NCI-H82 treated with DMSO at 0.1 percent for 48 hours (cell line): ENCODE data around the gene VMP1.
"Not testable (repeated sequence)": the region's sequence is repeated elsewhere in the genome, so short reads cannot be mapped to it uniquely, and the experiment has no call there.

Experiments
- DNase-seq: peaks from one replicate; lab custom pipeline; 2025; ENCODE audit not compliant: unreplicated experiment; lab: John Stamatoyannopoulos, UW

The VMP1 gene

GRCh38 chr17:59776577-59776976 is 69.1 kb downstream of the VMP1 start:
- no peak for DNase-seq

- no peak for DNase-seq
Measured at GRCh38 chr17:59777033-59777432, 69.6 kb downstream of the VMP1 start.

DNA sequence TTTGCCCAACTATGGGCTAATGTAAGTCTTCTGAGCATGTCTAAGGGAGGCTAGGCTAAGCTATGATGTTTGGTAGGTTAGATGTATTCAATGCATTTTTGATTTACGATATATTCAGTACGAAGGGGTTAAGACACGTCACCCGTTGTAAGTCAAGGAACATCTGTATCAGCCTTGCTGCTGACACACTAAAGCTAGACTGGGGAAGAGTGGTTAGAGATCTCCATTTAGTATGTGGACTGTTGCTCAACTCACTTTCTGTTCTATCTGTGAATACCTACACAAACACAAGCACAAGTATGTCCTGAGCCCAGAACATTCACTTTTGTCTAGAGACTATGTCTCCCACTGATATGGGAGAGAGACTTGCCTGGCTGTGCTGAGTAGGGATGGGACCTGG is 71.5 kb downstream of the VMP1 start:
- no peak for DNase-seq

- no peak for DNase-seq
Measured at GRCh38 chr17:59779521-59779920, 72.1 kb downstream of the VMP1 start.

DNA sequence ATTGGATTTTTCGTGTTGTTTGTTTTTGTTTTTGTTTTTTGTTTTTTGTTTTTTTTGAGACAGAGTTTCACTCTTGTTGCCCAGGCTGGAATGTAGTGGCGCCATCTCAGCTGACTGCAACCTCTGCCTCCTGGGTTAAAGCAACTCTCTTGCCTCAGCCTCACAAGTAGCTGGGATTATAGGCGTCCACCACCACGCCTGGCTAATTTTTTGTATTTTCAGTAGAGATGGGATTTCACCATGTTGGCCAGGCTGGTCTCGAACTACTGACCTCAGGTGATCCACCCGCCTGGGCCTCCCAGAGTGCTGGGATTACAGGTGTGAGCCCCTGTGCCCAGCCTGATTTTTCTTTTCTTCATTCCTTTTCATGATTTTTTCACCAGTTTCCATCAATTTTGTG is 73.1 kb downstream of the VMP1 start:
- DNase-seq = not testable (repeated sequence)

- DNase-seq = no peak
Measured at GRCh38 chr17:59783221-59784047, 76.0 kb downstream of the VMP1 start.

GRCh38 chr17:59785091-59785799 is 77.8 kb downstream of the VMP1 start:
- DNase-seq = no peak

GRCh38 chr17:59786213-59786535 is 78.7 kb downstream of the VMP1 start:
- DNase-seq = no peak

DNA sequence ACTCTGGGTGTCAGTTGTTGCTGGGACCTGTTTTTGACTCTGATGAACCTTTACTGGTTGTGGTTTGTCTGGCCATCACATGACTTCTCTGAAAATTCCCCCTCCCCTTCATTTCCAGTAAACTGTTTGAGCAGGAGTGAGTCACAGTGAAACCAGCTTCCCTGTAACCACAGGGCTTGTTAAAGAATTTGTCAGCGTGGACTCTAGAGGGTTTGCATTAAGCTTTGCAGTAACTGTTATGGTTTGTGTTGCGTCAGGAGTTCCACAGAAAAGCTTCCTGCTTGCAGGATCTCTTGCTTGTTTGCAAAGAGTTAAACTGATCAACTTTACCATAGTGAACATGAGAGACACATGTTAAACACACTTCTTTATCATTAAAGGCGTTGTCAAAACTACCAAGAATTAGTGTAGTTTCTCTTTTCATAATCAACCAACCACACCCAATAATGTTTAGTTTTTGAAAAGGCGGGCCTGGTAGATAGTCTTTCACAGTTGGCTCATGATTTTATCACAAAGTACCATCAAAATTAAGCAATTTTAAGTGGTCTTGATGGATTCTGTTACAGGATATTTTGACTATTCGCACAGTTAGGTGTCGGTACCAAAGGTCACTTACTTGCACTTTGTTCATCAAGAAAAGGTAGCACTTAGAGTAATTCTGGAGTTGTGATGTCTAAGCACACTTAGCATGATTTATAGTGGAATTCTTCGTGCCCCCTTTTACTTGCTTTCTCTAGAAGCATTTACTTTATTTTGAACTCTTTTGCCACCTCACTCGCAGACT is 79.3 kb downstream of the VMP1 start:
- no peak for DNase-seq

GRCh38 chr17:59789849-59790248 is 82.4 kb downstream of the VMP1 start:
- not testable (repeated sequence) for DNase-seq

- not testable (repeated sequence) for DNase-seq
Measured at GRCh38 chr17:59790418-59790817, 83.0 kb downstream of the VMP1 start.

DNA sequence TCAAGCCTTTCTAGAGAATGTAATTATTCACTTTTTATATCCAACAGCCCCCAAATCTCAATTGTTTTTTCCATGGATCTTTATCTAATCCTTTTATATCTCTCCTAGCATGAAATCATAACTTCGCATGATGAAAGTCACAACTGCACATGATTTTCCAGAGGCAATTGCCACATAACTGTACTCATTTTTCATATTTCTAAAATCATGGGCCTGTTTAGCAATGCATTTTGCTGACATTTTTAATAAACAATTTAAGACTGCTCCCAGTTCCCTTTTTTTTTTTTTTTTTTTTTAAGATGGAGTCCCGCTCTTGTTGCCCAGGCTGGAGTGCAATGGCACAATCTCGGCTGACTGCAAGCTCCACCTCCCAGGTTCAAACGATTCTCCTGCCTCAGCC is 83.5 kb downstream of the VMP1 start:
- no peak for DNase-seq

- no peak for DNase-seq
Measured at GRCh38 chr17:59791603-59792457, 84.4 kb downstream of the VMP1 start.

DNA sequence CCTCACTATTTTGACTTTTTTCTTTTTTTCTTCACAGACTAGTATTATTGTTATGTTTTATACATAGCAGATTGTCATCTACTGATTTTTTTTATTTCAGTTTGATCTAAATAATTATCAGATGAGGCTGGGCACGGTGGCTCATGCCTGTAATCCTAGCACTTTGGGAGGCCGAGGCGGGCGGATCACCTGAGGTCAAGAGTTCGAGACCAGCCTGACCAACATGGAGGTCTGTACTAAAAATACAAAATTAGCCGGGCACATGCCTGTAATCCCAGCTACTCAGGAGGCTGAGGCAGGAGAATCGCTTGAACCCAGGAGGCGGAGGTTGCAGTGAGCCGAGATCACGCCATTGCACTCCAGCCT is 85.0 kb downstream of the VMP1 start:
- not testable (repeated sequence) for DNase-seq

DNA sequence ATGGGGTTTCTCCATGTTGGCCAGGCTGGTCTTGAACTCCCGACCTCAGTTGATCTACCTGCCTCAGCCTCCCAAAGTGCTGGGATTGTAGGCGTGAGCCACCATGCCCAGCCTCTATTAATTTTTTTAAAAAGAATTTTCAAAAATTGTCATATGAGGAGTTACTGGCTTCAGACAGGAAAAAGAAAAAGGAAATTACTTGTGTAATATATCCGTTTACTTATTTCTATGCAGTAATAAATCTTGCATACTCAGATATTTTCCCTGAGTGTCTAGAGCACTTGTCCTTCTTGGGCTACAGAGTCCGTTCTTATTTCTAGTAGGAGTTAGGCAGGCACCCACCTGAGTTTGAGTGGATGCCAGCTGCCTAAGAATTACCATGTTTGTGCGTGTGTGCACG is 85.8 kb downstream of the VMP1 start:
- no peak for DNase-seq

- no peak for DNase-seq
Measured at GRCh38 chr17:59796138-59796537, 88.7 kb downstream of the VMP1 start.

GRCh38 chr17:59796785-59797205 is 89.3 kb downstream of the VMP1 start:
- DNase-seq = no peak

DNA sequence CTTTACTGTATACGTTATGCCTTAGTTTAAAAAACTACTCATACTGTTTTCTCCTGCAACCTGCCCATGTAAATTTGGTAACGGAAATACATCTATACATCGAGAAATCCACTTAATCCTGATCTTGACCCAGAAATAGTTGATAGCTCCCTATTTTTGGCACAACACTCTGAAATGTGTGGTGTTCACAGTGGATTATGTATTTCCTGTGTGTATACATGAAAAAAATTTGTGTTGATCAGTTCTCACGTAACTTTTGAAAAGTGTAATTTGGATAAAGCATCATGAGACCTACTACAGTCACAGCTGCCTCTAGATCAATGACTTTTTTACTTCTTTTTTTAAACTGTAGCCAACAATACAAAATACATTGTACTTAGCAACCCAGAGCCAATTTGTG is 90.7 kb downstream of the VMP1 start:
- no peak for DNase-seq

- DNase-seq = no peak
Measured at GRCh38 chr17:59800530-59800942, 93.1 kb downstream of the VMP1 start.

GRCh38 chr17:59802160-59802559 is 94.7 kb downstream of the VMP1 start:
- no peak for DNase-seq

- no peak for DNase-seq
Measured at GRCh38 chr17:59804901-59805465, 97.5 kb downstream of the VMP1 start.
